ENCODE data around the gene SULF2. TPM values are rescaled to one million over a fixed set of nuclear protein-coding genes. Genes with fewer than 3 reads are reported as not detected.
A peak's percentile ranks its signal among the peaks of the same experiment; 100 is the strongest.

Gene SULF2
- total and polyA plus RNA-seq, 4 donors, result 8.1 to 25.4 (median 12.0) TPM

DNA sequence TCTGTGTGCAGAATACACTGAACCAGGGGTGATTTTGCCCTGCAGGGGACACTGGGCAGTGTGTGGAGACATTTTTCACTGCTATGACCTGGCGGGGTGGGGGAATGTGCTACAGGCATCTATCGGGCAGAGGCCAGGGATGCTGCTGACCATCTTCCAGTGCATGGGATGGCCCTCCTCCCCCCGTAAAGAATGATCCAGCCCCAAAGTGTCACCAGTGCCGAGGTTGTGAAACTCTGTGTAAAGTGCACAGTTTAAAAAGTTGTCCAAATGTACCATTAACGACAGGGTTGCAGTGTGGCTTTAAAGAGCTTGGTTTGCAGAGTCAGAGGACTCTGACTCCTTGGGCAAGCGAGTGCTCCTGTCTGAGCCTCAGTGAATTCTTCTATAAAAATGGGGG is 72.1 kb downstream of the SULF2 start:
- Histone ChIP-seq H3K4me1 (ENCODE audit: control insufficient read depth in 4 of 4, insufficient read depth in 4 of 4, low read length in 3 of 4) (peaks cover 19 to 44% (median 41%) of the 10 kb centered on the region in 4 donors), H3K9ac (ENCODE audit: low read depth in 1 of 2, low read length in 2 of 2) (no peak overlapping the region), H3K27ac (ENCODE audit: low read depth in 1 of 2, low read length in 2 of 2) (peak overlapping the region; percentile 55 to 87), H3K9me3 (ENCODE audit: control insufficient read depth in 4 of 4, low read length in 3 of 4) (no peaks in the 10 kb centered on the region), H3K4me3 (ENCODE audit: low read depth in 1 of 3, low read length in 3 of 3) (no peak overlapping the region), H3K27me3 (ENCODE audit: control insufficient read depth in 4 of 4, insufficient read depth in 4 of 4, low read length in 3 of 4) (no peaks in the 10 kb centered on the region), H3K36me3 (ENCODE audit: control insufficient read depth in 4 of 4, insufficient read depth in 3 of 4, low read depth in 1 of 4, low read length in 3 of 4) (no peaks in the 10 kb centered on the region)
- TF ChIP-seq FOXA1 (IDR thresholded peaks at IDR 0.05) (no peak), TAF1 (conservative IDR thresholded peaks at IDR 0.05) (peak; percentile 34), HNF4A (conservative IDR thresholded peaks at IDR 0.05) (peak; percentile 71 to 87), FOXA2 (IDR thresholded peaks at IDR 0.05) (peak; percentile 28), RXRA (IDR thresholded peaks at IDR 0.05) (peak; percentile 74 to 95), SP1 (IDR thresholded peaks at IDR 0.05) (peak; percentile 83), RAD21 (IDR thresholded peaks at IDR 0.05) (peak in 1 of 2 donors; percentile 13), EGR1 (IDR thresholded peaks at IDR 0.05; ENCODE audit: low read depth in 2 of 2) (peak in 1 of 2 donors; percentile 46), HNF4G (IDR thresholded peaks at IDR 0.05) (peak; percentile 17), GABPA (IDR thresholded peaks at IDR 0.05 in 1 of 2, conservative IDR thresholded peaks at IDR 0.05 in 1 of 2) (no peak), NR2F2 (IDR thresholded peaks at IDR 0.05) (no peak), YY1 (IDR thresholded peaks at IDR 0.05) (no peak), JUND (IDR thresholded peaks at IDR 0.05) (peak in 1 of 2 donors; percentile 34)
- TF ChIP-seq, protein P1, sequence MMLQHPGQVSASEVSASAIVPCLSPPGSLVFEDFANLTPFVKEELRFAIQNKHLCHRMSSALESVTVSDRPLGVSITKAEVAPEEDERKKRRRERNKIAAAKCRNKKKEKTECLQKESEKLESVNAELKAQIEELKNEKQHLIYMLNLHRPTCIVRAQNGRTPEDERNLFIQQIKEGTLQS (IDR thresholded peaks at IDR 0.05), result no peak
- TF ChIP-seq, protein P2, sequence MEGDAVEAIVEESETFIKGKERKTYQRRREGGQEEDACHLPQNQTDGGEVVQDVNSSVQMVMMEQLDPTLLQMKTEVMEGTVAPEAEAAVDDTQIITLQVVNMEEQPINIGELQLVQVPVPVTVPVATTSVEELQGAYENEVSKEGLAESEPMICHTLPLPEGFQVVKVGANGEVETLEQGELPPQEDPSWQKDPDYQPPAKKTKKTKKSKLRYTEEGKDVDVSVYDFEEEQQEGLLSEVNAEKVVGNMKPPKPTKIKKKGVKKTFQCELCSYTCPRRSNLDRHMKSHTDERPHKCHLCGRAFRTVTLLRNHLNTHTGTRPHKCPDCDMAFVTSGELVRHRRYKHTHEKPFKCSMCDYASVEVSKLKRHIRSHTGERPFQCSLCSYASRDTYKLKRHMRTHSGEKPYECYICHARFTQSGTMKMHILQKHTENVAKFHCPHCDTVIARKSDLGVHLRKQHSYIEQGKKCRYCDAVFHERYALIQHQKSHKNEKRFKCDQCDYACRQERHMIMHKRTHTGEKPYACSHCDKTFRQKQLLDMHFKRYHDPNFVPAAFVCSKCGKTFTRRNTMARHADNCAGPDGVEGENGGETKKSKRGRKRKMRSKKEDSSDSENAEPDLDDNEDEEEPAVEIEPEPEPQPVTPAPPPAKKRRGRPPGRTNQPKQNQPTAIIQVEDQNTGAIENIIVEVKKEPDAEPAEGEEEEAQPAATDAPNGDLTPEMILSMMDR (IDR thresholded peaks at IDR 0.05; ENCODE audit: low read depth, low read length, missing input control), result no peak
- TF ChIP-seq, protein P3, sequence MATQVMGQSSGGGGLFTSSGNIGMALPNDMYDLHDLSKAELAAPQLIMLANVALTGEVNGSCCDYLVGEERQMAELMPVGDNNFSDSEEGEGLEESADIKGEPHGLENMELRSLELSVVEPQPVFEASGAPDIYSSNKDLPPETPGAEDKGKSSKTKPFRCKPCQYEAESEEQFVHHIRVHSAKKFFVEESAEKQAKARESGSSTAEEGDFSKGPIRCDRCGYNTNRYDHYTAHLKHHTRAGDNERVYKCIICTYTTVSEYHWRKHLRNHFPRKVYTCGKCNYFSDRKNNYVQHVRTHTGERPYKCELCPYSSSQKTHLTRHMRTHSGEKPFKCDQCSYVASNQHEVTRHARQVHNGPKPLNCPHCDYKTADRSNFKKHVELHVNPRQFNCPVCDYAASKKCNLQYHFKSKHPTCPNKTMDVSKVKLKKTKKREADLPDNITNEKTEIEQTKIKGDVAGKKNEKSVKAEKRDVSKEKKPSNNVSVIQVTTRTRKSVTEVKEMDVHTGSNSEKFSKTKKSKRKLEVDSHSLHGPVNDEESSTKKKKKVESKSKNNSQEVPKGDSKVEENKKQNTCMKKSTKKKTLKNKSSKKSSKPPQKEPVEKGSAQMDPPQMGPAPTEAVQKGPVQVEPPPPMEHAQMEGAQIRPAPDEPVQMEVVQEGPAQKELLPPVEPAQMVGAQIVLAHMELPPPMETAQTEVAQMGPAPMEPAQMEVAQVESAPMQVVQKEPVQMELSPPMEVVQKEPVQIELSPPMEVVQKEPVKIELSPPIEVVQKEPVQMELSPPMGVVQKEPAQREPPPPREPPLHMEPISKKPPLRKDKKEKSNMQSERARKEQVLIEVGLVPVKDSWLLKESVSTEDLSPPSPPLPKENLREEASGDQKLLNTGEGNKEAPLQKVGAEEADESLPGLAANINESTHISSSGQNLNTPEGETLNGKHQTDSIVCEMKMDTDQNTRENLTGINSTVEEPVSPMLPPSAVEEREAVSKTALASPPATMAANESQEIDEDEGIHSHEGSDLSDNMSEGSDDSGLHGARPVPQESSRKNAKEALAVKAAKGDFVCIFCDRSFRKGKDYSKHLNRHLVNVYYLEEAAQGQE (IDR thresholded peaks at IDR 0.05), result no peak
- TF ChIP-seq, protein P4, sequence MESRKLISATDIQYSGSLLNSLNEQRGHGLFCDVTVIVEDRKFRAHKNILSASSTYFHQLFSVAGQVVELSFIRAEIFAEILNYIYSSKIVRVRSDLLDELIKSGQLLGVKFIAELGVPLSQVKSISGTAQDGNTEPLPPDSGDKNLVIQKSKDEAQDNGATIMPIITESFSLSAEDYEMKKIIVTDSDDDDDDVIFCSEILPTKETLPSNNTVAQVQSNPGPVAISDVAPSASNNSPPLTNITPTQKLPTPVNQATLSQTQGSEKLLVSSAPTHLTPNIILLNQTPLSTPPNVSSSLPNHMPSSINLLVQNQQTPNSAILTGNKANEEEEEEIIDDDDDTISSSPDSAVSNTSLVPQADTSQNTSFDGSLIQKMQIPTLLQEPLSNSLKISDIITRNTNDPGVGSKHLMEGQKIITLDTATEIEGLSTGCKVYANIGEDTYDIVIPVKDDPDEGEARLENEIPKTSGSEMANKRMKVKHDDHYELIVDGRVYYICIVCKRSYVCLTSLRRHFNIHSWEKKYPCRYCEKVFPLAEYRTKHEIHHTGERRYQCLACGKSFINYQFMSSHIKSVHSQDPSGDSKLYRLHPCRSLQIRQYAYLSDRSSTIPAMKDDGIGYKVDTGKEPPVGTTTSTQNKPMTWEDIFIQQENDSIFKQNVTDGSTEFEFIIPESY (IDR thresholded peaks at IDR 0.05), result peak; percentile 61
- TF ChIP-seq, protein P5, sequence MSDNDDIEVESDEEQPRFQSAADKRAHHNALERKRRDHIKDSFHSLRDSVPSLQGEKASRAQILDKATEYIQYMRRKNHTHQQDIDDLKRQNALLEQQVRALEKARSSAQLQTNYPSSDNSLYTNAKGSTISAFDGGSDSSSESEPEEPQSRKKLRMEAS (IDR thresholded peaks at IDR 0.05), result peak; percentile 35
- DNase-seq (ENCODE audit: low spot score), result no peak
- 38% methylated on average over 6 of the region's 6 CpGs for WGBS
